ENCODE data around the gene CDK1.

- TF ChIP-seq POLR2A (IDR thresholded peaks at IDR 0.05) (no peak), CTCF (IDR thresholded peaks at IDR 0.05) (no peak), POLR2AphosphoS5 (IDR thresholded peaks at IDR 0.05) (no peak)
Observed at GRCh38 chr10:60842694-60843093, 64.4 kb downstream of the CDK1 start.
